Measurements from ENCODE around the gene CST3. TPM values are rescaled to one million over a fixed set of nuclear protein-coding genes. Genes with fewer than 3 reads are reported as not detected.
"Not testable (repeated sequence)": the region's sequence is repeated elsewhere in the genome, so short reads cannot be mapped to it uniquely, and the experiment has no call there.

CST3 gene
- total and polyA plus RNA-seq, 2 of the 8 experiments (the other 6 are each of a cell fraction or from before 2014, with no cell fraction given): 53.2 to 184 TPM

DNA sequence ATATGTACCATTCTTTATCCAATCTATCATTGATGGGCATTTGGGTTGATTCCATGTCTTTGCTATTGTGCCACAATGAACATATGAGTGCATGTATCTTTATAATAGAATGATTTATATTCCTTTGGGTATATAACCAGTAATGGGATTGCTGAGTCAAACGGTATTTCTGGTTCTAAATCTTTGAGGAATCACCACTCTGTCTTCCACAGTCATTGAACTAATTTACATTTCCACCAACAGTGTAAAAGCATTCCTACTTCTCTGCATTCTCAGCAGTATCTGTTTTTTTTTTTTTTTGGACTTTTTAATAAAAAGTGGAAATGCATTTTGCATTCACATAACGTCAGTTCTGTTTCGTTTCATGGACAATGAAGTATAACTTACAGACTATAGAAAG, 15.4 kb downstream of the CST3 start:
- WGBS, 2 experiments (ENCODE audit: extremely low coverage in 1 of 2, insufficient coverage in 1 of 2, insufficient read length in 1 of 2, insufficient replicate concordance in 2 of 2, low coverage in 1 of 2, low lambda C conversion rate in 2 of 2, missing lambda C conversion rate in 1 of 2): 59% methylated on average over 3 of the region's 3 CpGs; no CpG with 5 or more reads in 1 of the 2 experiments
- H3K14ac ChIP-seq (ENCODE audit: insufficient read length); H2AFZ ChIP-seq (ENCODE audit: low read length); H3K27ac ChIP-seq (ENCODE audit: low read depth, low read length); DNase-seq (ENCODE audit: low read depth in 1 of 2, low spot score in 2 of 2); H2AK5ac ChIP-seq (ENCODE audit: low read depth, low read length); H3K9ac ChIP-seq (replicated peaks in 1 of 4; ENCODE audit: extremely low read depth in 1 of 4, low read depth in 3 of 4, low read length in 3 of 4); H2BK120ac ChIP-seq (replicated peaks; ENCODE audit: low read depth, low read length); H3K79me1 ChIP-seq (ENCODE audit: low read depth, low read length); H2BK5ac ChIP-seq (ENCODE audit: low read depth, low read length); H4K91ac ChIP-seq (replicated peaks; ENCODE audit: insufficient read length, low read length); H2BK15ac ChIP-seq (ENCODE audit: low read length); H3K4me2 ChIP-seq (ENCODE audit: insufficient read depth in 1 of 2, low read depth in 2 of 2, low read length in 2 of 2); H3K23me2 ChIP-seq (ENCODE audit: low read depth, low read length); POLR2A ChIA-PET (ENCODE audit: partially characterized antibody); H4K20me1 ChIP-seq (replicated peaks in 1 of 2; ENCODE audit: control insufficient read depth in 1 of 2, insufficient read depth in 2 of 2, low read length in 2 of 2); H3K18ac ChIP-seq (ENCODE audit: extremely low read depth, low read length); H3K9me3 ChIP-seq (ENCODE audit: insufficient read depth in 2 of 2, low read depth in 1 of 2, low read length in 1 of 2); H3K36me3 ChIP-seq (ENCODE audit: control insufficient read depth in 2 of 4, insufficient read depth in 4 of 4, low read length in 3 of 4); H3K4me3 ChIP-seq (ENCODE audit: extremely low read depth in 1 of 4, insufficient read depth in 2 of 4, low read depth in 3 of 4, low read length in 4 of 4); H2BK20ac ChIP-seq (ENCODE audit: low read length); H3K23ac ChIP-seq (ENCODE audit: insufficient read length); H3K27me3 ChIP-seq (replicated peaks in 1 of 4; ENCODE audit: control insufficient read depth in 3 of 4, extremely low read depth in 1 of 4, insufficient read depth in 3 of 4, low read length in 3 of 4); FAIRE-seq; H3K79me2 ChIP-seq (ENCODE audit: control insufficient read depth in 1 of 2, insufficient read depth in 2 of 2, low read length in 2 of 2); H4K8ac ChIP-seq (ENCODE audit: extremely low read depth, insufficient read depth, low read length); H2BK12ac ChIP-seq (ENCODE audit: low read depth, low read length); H4K5ac ChIP-seq (ENCODE audit: insufficient read length, low read depth, low read length); H3K56ac ChIP-seq (replicated peaks; ENCODE audit: insufficient read length, low read depth, low read length); H3K4ac ChIP-seq (replicated peaks; ENCODE audit: insufficient read length, low read depth, low read length); H3K4me1 ChIP-seq (replicated peaks in 1 of 4; ENCODE audit: control insufficient read depth in 3 of 4, insufficient read depth in 4 of 4, low read length in 3 of 4): not testable (repeated sequence)
- CTCF ChIA-PET (ENCODE audit: partially characterized antibody): interaction anchor here (1.5 to 2.1 kb wide), 2 partner anchors 16 to 19 kb away, joined by 3 to 7 read pairs; no protein-coding TSS in a partner anchor

DNA sequence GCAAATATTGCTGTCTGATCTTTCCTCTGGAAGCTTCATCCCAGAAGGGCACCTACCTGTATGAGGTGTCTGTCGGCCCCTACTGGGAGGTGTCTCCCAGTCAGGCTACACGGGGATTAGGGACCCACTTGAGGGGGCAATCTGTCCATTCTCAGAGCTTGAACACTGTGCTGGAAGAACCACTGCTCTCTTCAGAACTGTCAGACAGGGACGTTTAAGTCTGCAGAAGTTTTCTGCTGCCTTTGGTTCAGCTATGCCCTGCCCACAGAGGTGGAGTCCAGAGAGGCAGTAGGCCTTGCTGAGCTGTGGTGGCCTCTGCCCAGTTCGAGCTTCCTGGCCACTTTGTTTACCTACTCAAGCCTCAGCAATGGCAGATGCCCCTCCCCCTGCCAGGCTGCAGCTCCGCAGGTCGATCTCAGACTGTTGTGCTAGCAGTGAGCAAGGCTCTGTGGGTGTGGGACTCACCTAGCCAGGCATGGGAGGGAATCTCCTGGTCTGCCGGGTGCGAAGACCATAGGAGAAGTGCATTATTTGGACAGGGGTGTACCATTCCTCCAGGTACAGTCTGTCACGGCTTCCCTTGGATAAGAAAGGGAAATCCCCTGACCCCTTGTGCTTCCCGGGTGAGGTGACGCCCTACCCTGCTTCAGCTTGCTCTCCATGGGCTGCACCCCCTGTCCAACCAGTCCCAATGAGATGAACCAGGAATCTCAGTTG, 16.9 kb downstream of the CST3 start:
- H3K18ac ChIP-seq (ENCODE audit: extremely low read depth, low read length); H3K14ac ChIP-seq (ENCODE audit: insufficient read length); H3K27ac ChIP-seq (ENCODE audit: low read depth, low read length); H3K56ac ChIP-seq (replicated peaks; ENCODE audit: insufficient read length, low read depth, low read length); H2AK5ac ChIP-seq (ENCODE audit: low read depth, low read length); H4K91ac ChIP-seq (replicated peaks; ENCODE audit: insufficient read length, low read length); H3K9me3 ChIP-seq (ENCODE audit: insufficient read depth in 2 of 2, low read depth in 1 of 2, low read length in 1 of 2); H3K36me3 ChIP-seq (ENCODE audit: control insufficient read depth in 2 of 4, insufficient read depth in 4 of 4, low read length in 3 of 4); H4K8ac ChIP-seq (ENCODE audit: extremely low read depth, insufficient read depth, low read length); H2BK15ac ChIP-seq (ENCODE audit: low read length); H3K9ac ChIP-seq (replicated peaks in 1 of 4; ENCODE audit: extremely low read depth in 1 of 4, low read depth in 3 of 4, low read length in 3 of 4); FAIRE-seq; H3K79me1 ChIP-seq (ENCODE audit: low read depth, low read length); H3K23ac ChIP-seq (ENCODE audit: insufficient read length); H2BK20ac ChIP-seq (ENCODE audit: low read length); H2BK5ac ChIP-seq (ENCODE audit: low read depth, low read length); H3K27me3 ChIP-seq (replicated peaks in 1 of 4; ENCODE audit: control insufficient read depth in 3 of 4, extremely low read depth in 1 of 4, insufficient read depth in 3 of 4, low read length in 3 of 4); H3K4me1 ChIP-seq (replicated peaks in 1 of 4; ENCODE audit: control insufficient read depth in 3 of 4, insufficient read depth in 4 of 4, low read length in 3 of 4); H4K5ac ChIP-seq (ENCODE audit: insufficient read length, low read depth, low read length); H2BK12ac ChIP-seq (ENCODE audit: low read depth, low read length); H3K4ac ChIP-seq (replicated peaks; ENCODE audit: insufficient read length, low read depth, low read length); H3K4me3 ChIP-seq (ENCODE audit: extremely low read depth in 1 of 4, insufficient read depth in 2 of 4, low read depth in 3 of 4, low read length in 4 of 4); POLR2A ChIA-PET (ENCODE audit: partially characterized antibody); H3K23me2 ChIP-seq (ENCODE audit: low read depth, low read length); H4K20me1 ChIP-seq (replicated peaks in 1 of 2; ENCODE audit: control insufficient read depth in 1 of 2, insufficient read depth in 2 of 2, low read length in 2 of 2); H3K4me2 ChIP-seq (ENCODE audit: insufficient read depth in 1 of 2, low read depth in 2 of 2, low read length in 2 of 2); H2BK120ac ChIP-seq (replicated peaks; ENCODE audit: low read depth, low read length); H3K79me2 ChIP-seq (ENCODE audit: control insufficient read depth in 1 of 2, insufficient read depth in 2 of 2, low read length in 2 of 2): not testable (repeated sequence)
- CTCF ChIA-PET (ENCODE audit: partially characterized antibody): interaction anchor here (1.3 to 2.1 kb wide), 6 partner anchors 11 to 221 kb away, joined by 3 to 7 read pairs (median 4); no protein-coding TSS in a partner anchor
- peak in 1 of 2 experiments; percentile 41 for DNase-seq (ENCODE audit: low read depth in 1 of 2, low spot score in 2 of 2)
- H2AFZ ChIP-seq (ENCODE audit: low read length): peak overlapping the region; percentile 95
- WGBS, 2 experiments (ENCODE audit: extremely low coverage in 1 of 2, insufficient coverage in 1 of 2, insufficient read length in 1 of 2, insufficient replicate concordance in 2 of 2, low coverage in 1 of 2, low lambda C conversion rate in 2 of 2, missing lambda C conversion rate in 1 of 2): 74% methylated on average over 11 of the region's 11 CpGs; no CpG with 5 or more reads in 1 of the 2 experiments

Data from H1 (cell line).